ENCODE measurements around the gene OGDH. TPM values are rescaled to one million over a fixed set of nuclear protein-coding genes. Genes with fewer than 3 reads are reported as not detected.

The OGDH gene
- total and polyA plus RNA-seq, 2 of the 13 experiments (the other 11 are each of a cell fraction or from before 2014, with no cell fraction given) = 17.4 to 25.4 TPM

DNA sequence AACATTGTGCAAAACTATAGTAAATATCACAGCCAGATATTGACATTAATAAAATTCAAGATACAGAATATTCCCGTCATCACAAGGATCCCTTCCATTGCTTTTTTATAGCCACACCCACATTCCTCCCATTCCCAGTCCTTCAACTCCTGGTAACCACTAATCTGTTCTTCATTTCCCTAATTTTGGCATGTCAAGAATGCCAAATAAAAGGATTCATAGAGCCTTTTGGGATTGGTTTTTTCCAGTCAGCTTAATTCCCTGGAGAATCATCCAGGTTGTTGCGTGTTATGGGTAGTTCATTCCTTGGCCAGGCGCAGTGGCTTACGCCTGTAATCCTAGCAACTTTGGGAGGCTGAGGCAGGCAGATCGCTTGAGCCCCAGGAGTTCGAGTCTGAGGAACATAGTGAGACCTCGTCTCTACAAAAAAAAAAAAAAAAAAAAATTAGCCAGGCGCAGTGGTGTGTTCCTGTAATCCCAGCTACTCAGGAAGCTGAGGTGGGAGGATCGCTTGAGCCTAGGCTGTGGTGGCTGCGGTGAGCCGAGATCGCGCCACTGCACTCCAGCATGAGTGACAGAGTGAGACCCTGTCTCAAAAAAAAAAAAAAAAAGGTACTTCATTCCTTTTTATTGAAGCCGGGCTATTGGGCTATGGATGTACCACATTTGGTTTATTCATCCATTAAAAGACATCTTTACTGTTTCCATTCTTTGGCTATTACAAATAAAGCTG lies 2.7 kb downstream of the OGDH start (continued):
- TF ChIP-seq ZNF260 (CRISPR knock-in tag; IDR thresholded peaks at IDR 0.05; ENCODE audit: borderline replicate concordance, low read depth) (no peak), SMC3 (IDR thresholded peaks at IDR 0.05; ENCODE audit: low read length) (no peak), JUND (CRISPR knock-in tag; IDR thresholded peaks at IDR 0.05) (no peak), XRCC5 (optimal IDR thresholded peaks at IDR 0.05; ENCODE audit: low read length) (no peak), BORCS8-MEF2B (CRISPR knock-in tag; IDR thresholded peaks at IDR 0.05) (no peak)
- TF ChIP-seq, protein P1, sequence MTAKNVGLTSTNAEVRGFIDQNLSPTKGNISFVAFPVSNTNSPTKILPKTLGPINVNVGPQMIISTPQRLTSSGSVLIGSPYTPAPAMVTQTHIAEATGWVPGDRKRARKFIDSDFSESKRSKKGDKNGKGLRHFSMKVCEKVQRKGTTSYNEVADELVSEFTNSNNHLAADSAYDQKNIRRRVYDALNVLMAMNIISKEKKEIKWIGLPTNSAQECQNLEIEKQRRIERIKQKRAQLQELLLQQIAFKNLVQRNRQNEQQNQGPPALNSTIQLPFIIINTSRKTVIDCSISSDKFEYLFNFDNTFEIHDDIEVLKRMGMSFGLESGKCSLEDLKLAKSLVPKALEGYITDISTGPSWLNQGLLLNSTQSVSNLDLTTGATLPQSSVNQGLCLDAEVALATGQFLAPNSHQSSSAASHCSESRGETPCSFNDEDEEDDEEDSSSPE (CRISPR knock-in tag; IDR thresholded peaks at IDR 0.05) = no peak

GRCh38 chr7:44609829-44610228 lies 3.4 kb downstream of the OGDH start:
- DNase-seq (ENCODE audit: low spot score) (no peak), FAIRE-seq (no peak), ATAC-seq (no peak)
- Histone ChIP-seq H3K27me3 (ENCODE audit: control insufficient read depth in 1 of 2, insufficient read depth in 2 of 2, low read length in 2 of 2) (no peaks in the 10 kb centered on the region; a peak in 1 of 5 replicates), H3K9me3 (ENCODE audit: low read length) (no peaks in the 10 kb centered on the region), H2AFZ (ENCODE audit: low read length) (no peak overlapping the region), H3K9ac (ENCODE audit: insufficient read depth, low read depth, low read length) (no peak overlapping the region), H3K4me3 (replicated peaks in 1 of 3; ENCODE audit: insufficient read depth in 1 of 3, low read depth in 2 of 3, low read length in 3 of 3) (no peak overlapping the region), H3K27ac (ENCODE audit: extremely low read length, insufficient read depth, low read length) (no peak overlapping the region), H3K36me3 (replicated peaks in 1 of 2; ENCODE audit: control insufficient read depth in 1 of 2, insufficient read depth in 2 of 2, low read length in 2 of 2) (no peaks in the 10 kb centered on the region), H3K4me1 (ENCODE audit: insufficient read depth, low read length) (peaks cover 33% of the 10 kb centered on the region), H4K20me1 (ENCODE audit: insufficient read depth, low read length) (no peaks in the 10 kb centered on the region), H3K4me2 (ENCODE audit: low read depth, low read length) (no peak overlapping the region), H3K79me2 (ENCODE audit: insufficient read depth, low read length) (peaks cover 59% of the 10 kb centered on the region)
- ChIA-PET CTCF (ENCODE audit: low intra/inter-chr PET ratio, low total read pairs) (no interaction called here), POLR2A (no interaction called here)
- no TSS peak for BruUV-seq (replicated peaks)
- WGBS (ENCODE audit: low lambda C conversion rate) = 99% methylated on average over 3 of the region's 3 CpGs
- in situ Hi-C loops (cut with HindIII; ENCODE audit: extremely low pct_ligation_motif_present, low pct_unique_long_range_greater_than_20kb) = no loop called here
- TF ChIP-seq KLF16 (CRISPR knock-in tag; IDR thresholded peaks at IDR 0.05) (no peak), SP1 (IDR thresholded peaks at IDR 0.05) (no peak), SP1 (CRISPR knock-in tag; IDR thresholded peaks at IDR 0.05) (no peak), ZNF121 (CRISPR knock-in tag; IDR thresholded peaks at IDR 0.05) (peak; percentile 73), MEF2D (CRISPR knock-in tag; IDR thresholded peaks at IDR 0.05) (no peak), FOXA3 (CRISPR knock-in tag; IDR thresholded peaks at IDR 0.05) (no peak)
- intact Hi-C loops (cut with micrococcal nuclease; ENCODE audit: unreplicated experiment) = no loop called here
